ENCODE results near the gene EBF3.

- TF ChIP-seq POLR2AphosphoS5 (IDR thresholded peaks at IDR 0.05; ENCODE audit: low read depth, low read length): no peak
- no peak for TF ChIP-seq TAF1 (IDR thresholded peaks at IDR 0.05; ENCODE audit: borderline replicate concordance, insufficient read depth, low read length)
- TF ChIP-seq REST (IDR thresholded peaks at IDR 0.05; ENCODE audit: insufficient read depth in 1 of 2, low read depth in 2 of 2, low read length in 2 of 2): no peak
Observed at GRCh38 chr10:129898706-129899268, 65.3 kb downstream of the EBF3 start.

All from PFSK-1 (cell line).